ENCODE data around the gene C20orf204.
A peak's percentile ranks its signal among the peaks of the same experiment; 100 is the strongest.

The C20orf204 gene

GRCh38 chr20:64056889-64057627, 21.1 kb downstream of the C20orf204 start:
- DNase-seq, result no peak

GRCh38 chr20:64057628-64058498, 21.9 kb downstream of the C20orf204 start:
- DNase-seq, result peak; percentile 84

GRCh38 chr20:64058536-64058935, 22.6 kb downstream of the C20orf204 start:
- no peak for DNase-seq

- no peak for DNase-seq
Observed at GRCh38 chr20:64062276-64062595, 26.3 kb downstream of the C20orf204 start.

- DNase-seq, result peak; percentile 96
Observed at GRCh38 chr20:64062596-64063388, 26.8 kb downstream of the C20orf204 start, which contains the start of gene TCEA2. Gene TCEA2, plus strand, starts transcription at chr20:64063198. Its CDS starts 115 bp downstream, at chr20:64063313.

GRCh38 chr20:64063389-64064144, 27.6 kb downstream of the C20orf204 start:
- peak; percentile 47 for DNase-seq

- no peak for DNase-seq
Observed at GRCh38 chr20:64064145-64064698, 28.2 kb downstream of the C20orf204 start.

GRCh38 chr20:64065062-64065973, 29.3 kb downstream of the C20orf204 start:
- no peak for DNase-seq

GRCh38 chr20:64065974-64066343, 30.0 kb downstream of the C20orf204 start:
- DNase-seq, result no peak

- DNase-seq, result no peak
Observed at GRCh38 chr20:64067005-64067632, 31.1 kb downstream of the C20orf204 start.

- DNase-seq, result no peak
Observed at GRCh38 chr20:64067733-64068307, 31.8 kb downstream of the C20orf204 start.

- no peak for DNase-seq
Observed at GRCh38 chr20:64068386-64069208, 32.6 kb downstream of the C20orf204 start.

- DNase-seq, result no peak
Observed at GRCh38 chr20:64069209-64069613, 33.2 kb downstream of the C20orf204 start.

- DNase-seq, result no peak
Observed at GRCh38 chr20:64069614-64070243, 33.7 kb downstream of the C20orf204 start.

GRCh38 chr20:64070244-64070993, 34.4 kb downstream of the C20orf204 start:
- no peak for DNase-seq

- no peak for DNase-seq
Observed at GRCh38 chr20:64071341-64072332, 35.7 kb downstream of the C20orf204 start.
